ENCODE results near the gene KCNH3.
A peak's percentile ranks its signal among the peaks of the same experiment; 100 is the strongest.

Gene KCNH3

DNA sequence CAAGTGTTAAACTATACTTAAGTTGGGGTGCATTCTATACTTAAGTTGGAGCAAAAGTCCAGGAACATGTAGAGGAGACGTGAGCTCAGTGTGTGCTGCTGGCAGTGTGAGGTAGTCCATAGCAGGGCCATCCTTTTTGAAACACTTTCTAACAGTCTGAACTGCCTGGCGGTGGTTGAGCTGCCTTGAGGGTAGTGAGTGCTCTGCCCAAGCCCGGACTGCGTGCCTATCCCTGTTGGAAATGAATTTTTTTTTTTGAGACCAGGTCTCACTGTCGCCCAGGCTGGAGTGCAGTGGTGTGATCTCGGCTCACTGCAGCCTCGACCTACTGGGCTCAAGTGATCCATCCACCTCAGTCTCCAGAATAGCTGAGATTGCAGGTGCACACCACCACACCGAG, 14.1 kb downstream of the KCNH3 start:
- no peak for DNase-seq (ENCODE audit: extremely low read depth, low read depth)
- TF ChIP-seq CTCF (IDR thresholded peaks at IDR 0.05; ENCODE audit: low read depth, low read length): no peak

DNA sequence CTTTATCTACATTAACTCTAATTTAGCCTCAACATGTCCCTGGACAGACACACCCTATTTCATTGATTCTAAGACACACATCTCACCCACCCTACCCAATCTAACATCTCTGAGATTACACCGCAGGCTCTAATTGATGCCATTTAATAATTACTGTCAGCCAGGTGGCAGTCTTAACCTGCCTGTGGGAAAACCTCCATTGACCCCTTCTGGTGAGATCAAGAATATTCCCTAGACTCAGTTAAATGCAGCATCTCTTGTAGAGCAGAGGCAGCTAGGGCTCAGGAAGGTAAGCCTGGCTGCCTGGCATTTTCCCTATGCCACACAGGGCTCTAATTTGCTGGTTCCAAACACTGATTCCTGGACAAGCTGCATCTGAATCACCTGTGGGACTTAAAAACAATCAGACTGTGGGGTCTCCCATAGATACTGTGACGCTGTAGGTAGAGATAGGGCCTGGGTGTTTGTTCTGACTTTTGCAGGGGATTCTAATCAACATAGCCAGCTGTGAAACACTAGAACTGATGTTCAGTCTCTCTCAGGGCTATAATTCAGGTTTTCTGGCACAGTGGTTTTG, 14.8 kb downstream of the KCNH3 start:
- DNase-seq (ENCODE audit: extremely low read depth, low read depth): no peak
- peak; percentile 12 for TF ChIP-seq CTCF (IDR thresholded peaks at IDR 0.05; ENCODE audit: low read depth, low read length)

GRCh38 chr12:49554266-49554665, 15.4 kb downstream of the KCNH3 start:
- no peak for TF ChIP-seq CTCF (IDR thresholded peaks at IDR 0.05; ENCODE audit: low read depth, low read length)
- DNase-seq (ENCODE audit: extremely low read depth, low read depth): no peak

- no peak for DNase-seq (ENCODE audit: extremely low read depth, low read depth)
- TF ChIP-seq CTCF (IDR thresholded peaks at IDR 0.05; ENCODE audit: low read depth, low read length): no peak
Observed at GRCh38 chr12:49555631-49556390, 17.0 kb downstream of the KCNH3 start.

- no peak for TF ChIP-seq CTCF (IDR thresholded peaks at IDR 0.05; ENCODE audit: low read depth, low read length)
Observed at GRCh38 chr12:49556391-49557186, 17.8 kb downstream of the KCNH3 start.

GRCh38 chr12:49557187-49557916, 18.5 kb downstream of the KCNH3 start:
- TF ChIP-seq CTCF (IDR thresholded peaks at IDR 0.05; ENCODE audit: low read depth, low read length): no peak
- no peak for DNase-seq (ENCODE audit: extremely low read depth, low read depth)

More at GRCh38 chr12:49556391-49557186, 17.8 kb downstream of the KCNH3 start:
- DNase-seq (ENCODE audit: extremely low read depth, low read depth): no peak

Data from AG09319 (cell line).